Tibial nerve (tissue), 4 donors: Measurements from ENCODE around the gene MAPK8IP3.

Source experiments
- CTCF ChIP-seq, 5 experiments: fragments of 200-600 bp in 3 of 5; fragments of 450-650 bp in 2 of 5; sonication (generic) in 3 of 5; IDR thresholded peaks; one replicate each; pipeline ENCODE4 v1.5.1; 2016 to 2019; ENCODE audit warnings: antibody characterized with exemption in 5 of 5, mild to moderate bottlenecking in 3 of 5, moderate library complexity in 2 of 5
- EP300 ChIP-seq, 2 donors: sonication (generic); formaldehyde crosslinking; IDR thresholded peaks; one replicate each; pipeline ENCODE4 v1.6.1; 2017; ENCODE audit warnings: antibody characterized with exemption in 2 of 2, mild to moderate bottlenecking in 1 of 2

GRCh38 chr16:1701216-1701878, 4.6 kb upstream of the MAPK8IP3 start:
- TF ChIP-seq CTCF (IDR thresholded peaks at IDR 0.05) (no peak), EP300 (IDR thresholded peaks at IDR 0.05) (no peak)
